ENCODE data around the gene CARD14.

Gene CARD14

GRCh38 chr17:80245566-80246265 is 75.9 kb downstream of the CARD14 start:
- Histone ChIP-seq H3K27me3 (ENCODE audit: control insufficient read depth, insufficient read depth, low read length) (no peaks in the 10 kb centered on the region), H3K9ac (ENCODE audit: low read depth, low read length) (no peak overlapping the region), H3K4me1 (ENCODE audit: control insufficient read depth, insufficient read depth, low read length) (no peaks in the 10 kb centered on the region), H3K27ac (ENCODE audit: low read depth, low read length) (no peak overlapping the region), H3K4me3 (ENCODE audit: low read depth, low read length) (no peak overlapping the region), H3K36me3 (ENCODE audit: control insufficient read depth, insufficient read depth, low read length) (peaks cover 38% of the 10 kb centered on the region), H3K9me3 (ENCODE audit: control insufficient read depth, insufficient read depth, low read length) (no peaks in the 10 kb centered on the region)

GRCh38 chr17:80246266-80246681 is 76.4 kb downstream of the CARD14 start:
- peaks cover 33% of the 10 kb centered on the region for H3K36me3 ChIP-seq (ENCODE audit: control insufficient read depth, insufficient read depth, low read length)
- no peaks in the 10 kb centered on the region for H3K27me3 ChIP-seq (ENCODE audit: control insufficient read depth, insufficient read depth, low read length)
- no peak overlapping the region for H3K4me3 ChIP-seq (ENCODE audit: low read depth, low read length)
- H3K9me3 ChIP-seq (ENCODE audit: control insufficient read depth, insufficient read depth, low read length): no peaks in the 10 kb centered on the region
- H3K4me1 ChIP-seq (ENCODE audit: control insufficient read depth, insufficient read depth, low read length): no peaks in the 10 kb centered on the region
- H3K27ac ChIP-seq (ENCODE audit: low read depth, low read length): no peak overlapping the region
- no peak overlapping the region for H3K9ac ChIP-seq (ENCODE audit: low read depth, low read length)

DNA sequence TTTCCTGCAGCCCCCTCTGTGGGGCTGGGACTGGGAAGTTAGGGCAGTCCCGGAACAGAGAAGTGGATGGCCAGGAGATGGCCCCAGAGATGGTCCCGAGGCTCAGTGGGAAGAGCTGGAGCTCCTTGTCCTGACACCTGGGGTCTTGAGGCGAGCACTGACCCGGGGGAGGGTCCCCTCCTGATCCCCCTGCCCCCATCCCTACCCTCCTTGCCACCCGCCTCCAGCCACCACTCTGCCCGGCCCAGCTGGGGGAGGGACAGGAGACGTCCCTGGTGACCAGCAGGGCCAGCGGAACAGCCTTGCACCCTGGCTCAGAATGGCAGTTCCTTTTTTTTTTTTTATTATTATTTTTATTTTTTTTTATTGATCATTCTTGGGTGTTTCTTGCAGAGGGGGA is 76.9 kb downstream of the CARD14 start:
- Histone ChIP-seq H3K27me3 (ENCODE audit: control insufficient read depth, insufficient read depth, low read length) (no peaks in the 10 kb centered on the region), H3K4me1 (ENCODE audit: control insufficient read depth, insufficient read depth, low read length) (no peaks in the 10 kb centered on the region), H3K27ac (ENCODE audit: low read depth, low read length) (no peak overlapping the region), H3K9ac (ENCODE audit: low read depth, low read length) (no peak overlapping the region), H3K4me3 (ENCODE audit: low read depth, low read length) (no peak overlapping the region), H3K9me3 (ENCODE audit: control insufficient read depth, insufficient read depth, low read length) (no peaks in the 10 kb centered on the region), H3K36me3 (ENCODE audit: control insufficient read depth, insufficient read depth, low read length) (peaks cover 32% of the 10 kb centered on the region)

GRCh38 chr17:80247561-80247960 is 77.7 kb downstream of the CARD14 start:
- no peak overlapping the region for H3K4me3 ChIP-seq (ENCODE audit: low read depth, low read length)
- H3K27me3 ChIP-seq (ENCODE audit: control insufficient read depth, insufficient read depth, low read length): no peaks in the 10 kb centered on the region
- no peaks in the 10 kb centered on the region for H3K4me1 ChIP-seq (ENCODE audit: control insufficient read depth, insufficient read depth, low read length)
- no peak overlapping the region for H3K27ac ChIP-seq (ENCODE audit: low read depth, low read length)
- H3K9me3 ChIP-seq (ENCODE audit: control insufficient read depth, insufficient read depth, low read length): no peaks in the 10 kb centered on the region
- H3K36me3 ChIP-seq (ENCODE audit: control insufficient read depth, insufficient read depth, low read length): peaks cover 33% of the 10 kb centered on the region
- H3K9ac ChIP-seq (ENCODE audit: low read depth, low read length): no peak overlapping the region

- Histone ChIP-seq H3K27ac (ENCODE audit: low read depth, low read length) (no peak overlapping the region), H3K4me1 (ENCODE audit: control insufficient read depth, insufficient read depth, low read length) (no peaks in the 10 kb centered on the region), H3K9ac (ENCODE audit: low read depth, low read length) (no peak overlapping the region), H3K9me3 (ENCODE audit: control insufficient read depth, insufficient read depth, low read length) (no peaks in the 10 kb centered on the region), H3K4me3 (ENCODE audit: low read depth, low read length) (no peak overlapping the region), H3K36me3 (ENCODE audit: control insufficient read depth, insufficient read depth, low read length) (peaks cover 33% of the 10 kb centered on the region), H3K27me3 (ENCODE audit: control insufficient read depth, insufficient read depth, low read length) (no peaks in the 10 kb centered on the region)
These were observed 78.4 kb downstream of the CARD14 start for GRCh38 chr17:80248001-80248893.

DNA sequence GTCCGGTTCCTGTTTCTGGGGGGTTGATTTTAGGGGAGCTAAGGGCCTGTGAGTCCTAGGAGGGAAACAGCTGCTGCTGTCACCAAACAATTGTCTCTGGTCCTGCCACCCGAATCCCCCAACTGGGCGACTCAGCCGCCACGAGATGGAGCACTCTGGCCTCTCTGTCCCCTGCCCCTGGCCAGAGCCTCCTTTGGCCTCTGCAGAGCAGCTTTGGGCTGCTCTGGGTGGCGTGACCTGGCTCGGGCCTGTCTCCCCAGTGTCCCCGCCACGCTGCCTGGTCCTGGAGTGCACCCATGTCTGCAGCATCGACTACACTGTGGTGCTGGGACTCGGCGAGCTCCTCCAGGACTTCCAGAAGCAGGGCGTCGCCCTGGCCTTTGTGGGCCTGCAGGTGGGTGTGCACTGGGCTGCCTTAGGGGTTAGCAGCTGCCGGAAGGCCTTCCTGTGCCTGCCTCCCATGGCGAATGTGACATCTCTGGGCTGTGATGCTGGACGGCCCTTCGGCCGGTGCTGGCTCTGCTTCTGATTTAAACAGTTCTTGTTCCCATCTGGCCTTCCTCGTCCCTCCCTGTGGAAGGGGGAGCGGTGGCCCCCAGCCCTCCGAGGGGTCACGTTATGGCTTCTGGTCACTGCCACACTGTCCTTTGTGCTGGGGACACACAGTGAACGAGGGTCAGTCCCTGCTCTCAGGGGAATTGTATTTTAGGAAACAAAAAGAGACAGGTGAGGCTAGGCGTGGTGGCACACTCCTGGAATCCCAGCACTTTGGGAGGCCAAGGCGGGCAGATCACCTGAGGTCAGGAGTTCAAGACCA is 79.3 kb downstream of the CARD14 start:
- no peaks in the 10 kb centered on the region for H3K27me3 ChIP-seq (ENCODE audit: control insufficient read depth, insufficient read depth, low read length)
- H3K9ac ChIP-seq (ENCODE audit: low read depth, low read length): no peak overlapping the region
- no peaks in the 10 kb centered on the region for H3K9me3 ChIP-seq (ENCODE audit: control insufficient read depth, insufficient read depth, low read length)
- H3K4me1 ChIP-seq (ENCODE audit: control insufficient read depth, insufficient read depth, low read length): no peaks in the 10 kb centered on the region
- peaks cover 27% of the 10 kb centered on the region for H3K36me3 ChIP-seq (ENCODE audit: control insufficient read depth, insufficient read depth, low read length)
- H3K4me3 ChIP-seq (ENCODE audit: low read depth, low read length): no peak overlapping the region
- no peak overlapping the region for H3K27ac ChIP-seq (ENCODE audit: low read depth, low read length)

GRCh38 chr17:80251966-80252365 is 82.1 kb downstream of the CARD14 start:
- H3K9me3 ChIP-seq (ENCODE audit: control insufficient read depth, insufficient read depth, low read length): no peaks in the 10 kb centered on the region
- no peak overlapping the region for H3K4me3 ChIP-seq (ENCODE audit: low read depth, low read length)
- H3K27me3 ChIP-seq (ENCODE audit: control insufficient read depth, insufficient read depth, low read length): no peaks in the 10 kb centered on the region
- H3K9ac ChIP-seq (ENCODE audit: low read depth, low read length): no peak overlapping the region
- 0 out of 2 replicates have a peak, but pooled peaks cover 12% of the 10 kb centered on the region for H3K36me3 ChIP-seq (ENCODE audit: control insufficient read depth, insufficient read depth, low read length)
- no peaks in the 10 kb centered on the region for H3K4me1 ChIP-seq (ENCODE audit: control insufficient read depth, insufficient read depth, low read length)
- H3K27ac ChIP-seq (ENCODE audit: low read depth, low read length): no peak overlapping the region

DNA sequence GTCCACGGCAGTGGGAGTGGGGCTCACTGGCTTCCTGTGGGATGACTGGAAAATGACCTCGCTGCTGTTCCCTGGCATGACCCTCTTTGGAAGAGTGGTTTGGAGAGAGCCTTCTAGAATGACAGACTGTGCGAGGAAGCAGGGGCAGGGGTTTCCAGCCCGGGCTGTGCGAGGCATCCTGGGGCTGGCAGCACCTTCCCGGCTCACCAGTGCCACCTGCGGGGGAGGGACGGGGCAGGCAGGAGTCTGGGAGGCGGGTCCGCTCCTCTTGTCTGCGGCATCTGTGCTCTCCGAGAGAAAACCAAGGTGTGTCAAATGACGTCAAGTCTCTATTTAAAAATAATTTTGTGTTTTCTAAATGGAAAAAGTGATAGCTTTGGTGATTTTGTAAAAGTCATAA is 83.0 kb downstream of the CARD14 start:
- H3K4me3 ChIP-seq (ENCODE audit: low read depth, low read length): no peak overlapping the region
- peaks cover 7% of the 10 kb centered on the region; the same call in 1 of the 2 replicates for H3K4me1 ChIP-seq (ENCODE audit: control insufficient read depth, insufficient read depth, low read length)
- no peaks in the 10 kb centered on the region for H3K9me3 ChIP-seq (ENCODE audit: control insufficient read depth, insufficient read depth, low read length)
- H3K27ac ChIP-seq (ENCODE audit: low read depth, low read length): no peak overlapping the region
- no peaks in the 10 kb centered on the region for H3K27me3 ChIP-seq (ENCODE audit: control insufficient read depth, insufficient read depth, low read length)
- 0 out of 2 replicates have a peak, but pooled peaks cover 10% of the 10 kb centered on the region for H3K36me3 ChIP-seq (ENCODE audit: control insufficient read depth, insufficient read depth, low read length)
- no peak overlapping the region for H3K9ac ChIP-seq (ENCODE audit: low read depth, low read length)

GRCh38 chr17:80253631-80254395 is 84.0 kb downstream of the CARD14 start:
- Histone ChIP-seq H3K4me1 (ENCODE audit: control insufficient read depth, insufficient read depth, low read length) (peaks cover 8% of the 10 kb centered on the region; the same call in 1 of the 2 replicates), H3K36me3 (ENCODE audit: control insufficient read depth, insufficient read depth, low read length) (0 out of 2 replicates have a peak, but pooled peaks cover 10% of the 10 kb centered on the region), H3K27me3 (ENCODE audit: control insufficient read depth, insufficient read depth, low read length) (no peaks in the 10 kb centered on the region), H3K9me3 (ENCODE audit: control insufficient read depth, insufficient read depth, low read length) (no peaks in the 10 kb centered on the region), H3K27ac (ENCODE audit: low read depth, low read length) (no peak overlapping the region), H3K9ac (ENCODE audit: low read depth, low read length) (no peak overlapping the region), H3K4me3 (ENCODE audit: low read depth, low read length) (no peak overlapping the region)

All from HUES48 (cell line).